ENCODE measurements around the gene IGSF3.

DNA sequence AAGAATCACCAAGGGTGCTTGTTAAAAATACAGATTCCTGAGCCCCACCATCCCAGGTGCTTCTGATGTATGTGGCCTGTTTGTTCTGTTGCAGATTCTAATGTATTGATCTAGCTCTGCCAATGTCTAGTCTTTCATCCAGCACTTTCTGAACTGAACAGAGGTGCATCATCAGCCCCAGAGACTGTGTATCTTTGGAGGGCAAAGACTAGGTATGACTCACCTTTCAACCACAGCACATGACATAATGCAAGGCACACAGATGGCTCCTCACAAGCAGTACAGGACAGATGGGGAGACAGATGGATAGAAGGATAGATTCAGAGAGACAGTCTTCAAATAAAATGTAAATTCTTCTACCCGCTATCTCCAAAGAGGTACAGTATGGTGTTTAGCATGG lies 129.0 kb downstream of the IGSF3 start:
- TF ChIP-seq CTCF (conservative IDR thresholded peaks at IDR 0.05 in 1 of 2, IDR thresholded peaks at IDR 0.05 in 1 of 2; ENCODE audit: low read depth in 1 of 2, low read length in 2 of 2), result no peak
- TF ChIP-seq EZH2 (IDR thresholded peaks at IDR 0.05; ENCODE audit: low read length, missing control alignments), result no peak
